Breast epithelium (tissue), 4 donors: ENCODE data around the gene SCN4B. TPM values are rescaled to one million over a fixed set of nuclear protein-coding genes. Genes with fewer than 3 reads are reported as not detected.
A peak's percentile ranks its signal among the peaks of the same experiment; 100 is the strongest.

Experiments
- DNase-seq, 2 donors: peaks; one replicate each; pipeline ENCODE4 v3.0.0-alpha.2; 2019; ENCODE audit warnings: low spot score in 2 of 2
- H3K27ac ChIP-seq, 2 donors: fragments of 200-600 bp; sonication (generic) in 1 of 2; one replicate each; pipeline ENCODE4 v1.5.1; 2016 to 2019; ENCODE audit warnings: mild to moderate bottlenecking in 1 of 2
- H3K27me3 ChIP-seq, 2 donors: fragments of 200-600 bp; sonication (generic) in 1 of 2; one replicate each; pipeline versions ENCODE4 v1.5.1 to v1.6.0; 2017 to 2019; ENCODE audit warnings: control low read depth in 1 of 2, mild to moderate bottlenecking in 1 of 2
- H3K36me3 ChIP-seq: fragments of 200-600 bp; one replicate; pipeline ENCODE4 v1.5.1; 2019
- H3K4me1 ChIP-seq, 2 donors: fragments of 200-600 bp; sonication (generic); one replicate each; pipeline ENCODE4 v1.5.1; 2016 to 2019; ENCODE audit warnings: control low read depth in 1 of 2
- H3K4me3 ChIP-seq, 3 donors: fragments of 200-600 bp; sonication (generic); 1 replicate in 2 of 3; 2 replicates in 1 of 3; pipeline ENCODE4 v1.5.1; 2016 to 2019; ENCODE audit warnings: mild to moderate bottlenecking in 3 of 3, moderate library complexity in 2 of 3
- H3K9me3 ChIP-seq, 2 donors: fragments of 200-600 bp; sonication (generic) in 1 of 2; one replicate each; pipeline ENCODE4 v1.5.1; 2016 to 2019; ENCODE audit warnings: control low read depth in 1 of 2
- POLR2A ChIP-seq: fragments of 450-650 bp; IDR thresholded peaks from one replicate; pipeline ENCODE4 v1.6.1; 2016; ENCODE audit warnings: antibody characterized with exemption, mild to moderate bottlenecking, moderate library complexity
- POLR2AphosphoS5 ChIP-seq, 3 donors: sonication (generic); formaldehyde crosslinking; IDR thresholded peaks; one replicate each; pipeline ENCODE4 v1.6.1; 2017; ENCODE audit warnings: antibody characterized with exemption in 3 of 3
- intact Hi-C: fragments of 100-400 bp; cut with DNase I; formaldehyde crosslinking; loops from one replicate; pipeline ENCODE4 v1.15.1; 2023; ENCODE audit warnings: low total_unique reads
- total RNA-seq, 3 donors: library from RNA; depleted of rRNA; stranded (reverse); fragments of >200 nt; gene quantifications; one replicate each; pipeline ENCODE4 v1.1.0, GENCODE V29; 2016
- TF ChIP-seq, protein P1 (sequence below), 3 donors: fragments of 450-650 bp; IDR thresholded peaks; one replicate each; pipeline ENCODE4 v1.5.1; 2016 to 2017; ENCODE audit warnings: antibody characterized with exemption in 3 of 3, mild to moderate bottlenecking in 3 of 3, moderate library complexity in 3 of 3

SCN4B gene
- total RNA-seq, 3 donors from 2014 or later, result 3.3 to 7.9 (median 3.7) TPM

DNA sequence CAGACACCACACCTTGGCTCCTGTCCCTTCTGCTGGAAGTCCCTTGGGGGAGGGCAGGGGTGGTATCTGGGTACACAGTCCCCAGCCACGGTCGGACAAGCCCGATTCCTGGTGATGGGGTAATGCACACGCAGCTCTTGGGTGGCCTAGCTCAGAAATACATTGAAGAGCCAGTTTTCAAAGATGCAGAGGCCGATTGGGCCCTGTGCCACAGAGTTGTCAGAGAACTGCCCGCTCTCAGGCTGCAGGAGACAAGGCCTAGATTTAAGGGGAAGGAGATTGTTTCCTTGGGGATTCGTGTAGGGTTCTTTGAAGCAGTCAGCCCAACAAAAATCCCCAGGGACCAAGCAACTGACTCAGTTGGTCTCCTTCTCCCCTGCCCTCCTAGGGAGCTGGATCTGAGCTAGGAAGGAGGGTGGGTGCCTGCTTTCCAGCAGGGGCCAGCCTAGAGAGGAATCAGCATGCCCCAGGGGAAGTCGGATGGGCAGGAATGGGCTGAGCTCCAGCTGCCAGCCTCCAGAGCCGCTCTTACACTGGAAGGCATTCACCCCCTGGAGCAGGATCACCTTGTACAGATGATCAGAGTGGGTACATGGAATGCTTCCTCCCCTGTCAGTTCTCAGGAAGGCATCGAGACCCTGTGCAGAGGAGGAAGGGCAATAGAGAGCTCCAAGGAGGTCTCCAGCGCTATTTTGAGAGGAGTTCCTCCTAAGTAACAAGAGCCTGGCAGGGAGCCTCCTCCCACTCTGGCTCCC, 3.3 kb upstream of the SCN4B start:
- H3K27me3 ChIP-seq, result peaks cover 0 to 29% of the 10 kb centered on the region in 2 donors
- H3K36me3 ChIP-seq, result no peaks in the 10 kb centered on the region
- DNase-seq, result no peak
- no peaks in the 10 kb centered on the region for H3K9me3 ChIP-seq
- intact Hi-C loops, result no loop called here
- no peak overlapping the region for H3K4me3 ChIP-seq
- TF ChIP-seq POLR2A (no peak), POLR2AphosphoS5 (IDR thresholded peaks at IDR 0.05) (no peak)
- TF ChIP-seq, protein P1, sequence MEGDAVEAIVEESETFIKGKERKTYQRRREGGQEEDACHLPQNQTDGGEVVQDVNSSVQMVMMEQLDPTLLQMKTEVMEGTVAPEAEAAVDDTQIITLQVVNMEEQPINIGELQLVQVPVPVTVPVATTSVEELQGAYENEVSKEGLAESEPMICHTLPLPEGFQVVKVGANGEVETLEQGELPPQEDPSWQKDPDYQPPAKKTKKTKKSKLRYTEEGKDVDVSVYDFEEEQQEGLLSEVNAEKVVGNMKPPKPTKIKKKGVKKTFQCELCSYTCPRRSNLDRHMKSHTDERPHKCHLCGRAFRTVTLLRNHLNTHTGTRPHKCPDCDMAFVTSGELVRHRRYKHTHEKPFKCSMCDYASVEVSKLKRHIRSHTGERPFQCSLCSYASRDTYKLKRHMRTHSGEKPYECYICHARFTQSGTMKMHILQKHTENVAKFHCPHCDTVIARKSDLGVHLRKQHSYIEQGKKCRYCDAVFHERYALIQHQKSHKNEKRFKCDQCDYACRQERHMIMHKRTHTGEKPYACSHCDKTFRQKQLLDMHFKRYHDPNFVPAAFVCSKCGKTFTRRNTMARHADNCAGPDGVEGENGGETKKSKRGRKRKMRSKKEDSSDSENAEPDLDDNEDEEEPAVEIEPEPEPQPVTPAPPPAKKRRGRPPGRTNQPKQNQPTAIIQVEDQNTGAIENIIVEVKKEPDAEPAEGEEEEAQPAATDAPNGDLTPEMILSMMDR (IDR thresholded peaks at IDR 0.05), result no peak
- H3K4me1 ChIP-seq, result peaks cover 0 to 6% of the 10 kb centered on the region in 2 donors
- peak overlapping the region in 1 of 2 donors; percentile 9 for H3K27ac ChIP-seq

DNA sequence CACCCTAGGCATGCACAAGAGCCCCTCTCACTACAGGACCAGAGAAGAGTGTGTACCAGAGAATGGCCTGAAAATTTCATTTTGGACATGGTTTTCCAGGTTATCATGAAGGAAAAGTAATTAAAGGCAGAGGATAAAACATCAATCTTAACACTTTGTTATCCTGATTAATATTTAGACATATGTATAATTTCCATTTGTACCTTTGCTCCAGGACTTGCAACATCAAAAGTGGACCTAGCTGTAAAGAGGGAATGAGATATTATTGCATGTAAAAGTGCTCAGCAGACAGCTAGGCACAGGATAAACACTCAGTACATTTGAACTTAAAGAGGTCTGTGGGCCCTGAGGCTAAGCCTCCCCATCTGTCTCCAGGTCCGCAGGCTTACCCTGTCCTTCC, 2.0 kb upstream of the SCN4B start:
- H3K9me3 ChIP-seq, result no peaks in the 10 kb centered on the region
- peaks cover 0 to 29% of the 10 kb centered on the region in 2 donors for H3K27me3 ChIP-seq
- intact Hi-C loops, result no loop called here
- H3K4me3 ChIP-seq, result no peak overlapping the region
- no peaks in the 10 kb centered on the region for H3K36me3 ChIP-seq
- TF ChIP-seq POLR2AphosphoS5 (IDR thresholded peaks at IDR 0.05), result no peak
- TF ChIP-seq, protein P1 (IDR thresholded peaks at IDR 0.05), result no peak
- TF ChIP-seq POLR2A, result no peak
- peaks cover 0 to 6% of the 10 kb centered on the region in 2 donors for H3K4me1 ChIP-seq
- no peak overlapping the region for H3K27ac ChIP-seq
- no peak for DNase-seq

DNA sequence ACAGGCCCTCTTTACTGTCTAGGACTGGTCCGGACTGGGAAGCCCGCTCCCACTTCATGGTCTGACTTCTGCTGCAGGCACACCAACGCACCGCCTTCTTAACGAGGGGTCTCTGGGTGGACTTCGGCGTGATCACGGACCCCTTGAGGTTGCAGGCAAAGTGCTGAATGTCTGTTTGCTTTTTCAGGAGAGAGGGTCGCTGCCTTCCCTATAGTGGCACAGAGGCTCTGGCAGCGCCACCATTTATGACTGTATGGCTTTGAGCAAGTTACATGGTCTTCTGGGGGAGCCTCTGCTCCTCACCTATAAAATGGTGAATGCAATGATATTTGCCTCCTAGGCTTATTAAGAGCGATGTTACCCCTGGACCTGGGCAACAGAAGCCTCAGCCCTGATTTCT, 1.4 kb upstream of the SCN4B start:
- no peak for DNase-seq
- Histone ChIP-seq H3K36me3 (no peaks in the 10 kb centered on the region), H3K4me3 (no peak overlapping the region), H3K4me1 (peaks cover 0 to 6% of the 10 kb centered on the region in 2 donors), H3K27me3 (peaks cover 0 to 29% of the 10 kb centered on the region in 2 donors), H3K27ac (no peak overlapping the region), H3K9me3 (no peaks in the 10 kb centered on the region)
- intact Hi-C loops, result no loop called here
- TF ChIP-seq POLR2A (no peak), POLR2AphosphoS5 (IDR thresholded peaks at IDR 0.05) (no peak)
- TF ChIP-seq, protein P1 (IDR thresholded peaks at IDR 0.05), result no peak

DNA sequence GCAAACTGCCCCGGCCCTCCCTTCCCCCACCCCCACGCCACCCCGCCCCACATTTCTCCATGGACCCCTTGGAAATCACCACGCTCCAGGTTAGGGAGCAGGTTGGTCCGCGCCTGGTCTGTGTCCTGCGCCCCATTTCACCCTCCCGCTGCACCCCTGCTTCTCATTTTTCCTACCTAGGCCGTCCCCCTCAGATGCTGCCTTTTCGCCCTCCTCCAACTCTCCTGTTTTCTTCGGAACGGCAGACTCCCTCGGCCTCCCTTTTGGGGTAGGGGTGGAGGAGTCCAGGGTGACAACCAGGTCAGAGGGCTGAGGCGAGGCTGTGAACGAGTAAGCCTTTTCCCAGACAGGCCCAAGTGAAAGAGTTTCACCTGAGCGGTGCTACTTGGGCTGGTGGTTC, 893 bp upstream of the SCN4B start:
- H3K27ac ChIP-seq, result no peak overlapping the region
- no peaks in the 10 kb centered on the region for H3K36me3 ChIP-seq
- peaks cover 0 to 6% of the 10 kb centered on the region in 2 donors for H3K4me1 ChIP-seq
- intact Hi-C loops, result no loop called here
- peaks cover 0 to 29% of the 10 kb centered on the region in 2 donors for H3K27me3 ChIP-seq
- peak overlapping the region; percentile 45 to 71 (median 62) for H3K4me3 ChIP-seq
- TF ChIP-seq, protein P1 (IDR thresholded peaks at IDR 0.05), result no peak
- no peak for TF ChIP-seq POLR2AphosphoS5 (IDR thresholded peaks at IDR 0.05)
- TF ChIP-seq POLR2A, result no peak
- no peaks in the 10 kb centered on the region for H3K9me3 ChIP-seq
- no peak for DNase-seq

DNA sequence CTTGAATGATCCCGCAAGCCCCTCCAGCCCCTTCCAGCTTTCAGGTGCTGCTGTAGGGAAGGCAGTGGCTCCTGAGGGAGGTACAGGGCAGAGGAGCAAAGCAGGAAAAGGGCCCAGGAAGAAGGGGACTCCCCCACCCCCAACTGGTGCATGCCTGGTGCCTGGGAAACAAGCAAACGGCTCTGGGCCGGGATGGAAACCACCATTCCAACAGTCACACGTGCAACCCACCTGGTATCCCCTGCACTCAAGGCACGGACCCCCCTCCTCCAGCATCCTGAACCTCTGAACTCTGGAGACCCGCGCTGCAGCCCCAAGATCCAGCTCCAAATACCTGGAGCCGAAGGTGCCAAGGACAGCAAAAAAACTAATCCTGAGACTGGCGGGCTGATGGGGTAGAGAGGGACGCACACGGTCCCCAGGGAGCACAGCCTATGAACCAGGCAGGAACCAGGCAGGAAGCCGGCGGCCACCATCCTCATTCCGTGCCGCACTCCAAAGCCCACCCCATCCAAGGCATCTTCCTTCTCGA, 537 bp downstream of the SCN4B start:
- Histone ChIP-seq H3K4me3 (peak overlapping the region; percentile 45 to 71 (median 62)), H3K9me3 (no peaks in the 10 kb centered on the region), H3K36me3 (no peaks in the 10 kb centered on the region), H3K27ac (peak overlapping the region; percentile 59 to 68), H3K4me1 (peaks cover 0 to 6% of the 10 kb centered on the region in 2 donors), H3K27me3 (peaks cover 0 to 23% of the 10 kb centered on the region in 2 donors)
- DNase-seq, result no peak
- TF ChIP-seq, protein P1 (IDR thresholded peaks at IDR 0.05), result no peak
- intact Hi-C loops, result no loop called here
